Stimulated activated CD8-positive, alpha-beta memory T cell treated with anti-CD3 and anti-CD28 coated beads, Interleukin-12 subunit alpha, Interleukin-12 subunit beta, amount 100 ng/mL, for 24 hours (primary cell): ENCODE measurements around the gene ZNF44.

ENCODE experiments used
- DNase-seq: peaks from one replicate; pipeline ENCODE4 v3.0.0-alpha.2; 2020; ENCODE audit errors: extremely low read depth

Gene ZNF44

GRCh38 chr19:12261554-12261953, 33.1 kb downstream of the ZNF44 start:
- DNase-seq = no peak

- DNase-seq = no peak
Measured at GRCh38 chr19:12260861-12261260, 33.8 kb downstream of the ZNF44 start.

GRCh38 chr19:12260236-12260635, 34.4 kb downstream of the ZNF44 start:
- no peak for DNase-seq

GRCh38 chr19:12255372-12255771, 39.3 kb downstream of the ZNF44 start:
- no peak for DNase-seq

- no peak for DNase-seq
Measured at GRCh38 chr19:12247644-12248222, 47.0 kb downstream of the ZNF44 start.

- no peak for DNase-seq
Measured at GRCh38 chr19:12244370-12244769, 50.3 kb downstream of the ZNF44 start.

GRCh38 chr19:12237143-12237839, 57.4 kb downstream of the ZNF44 start:
- no peak for DNase-seq

DNA sequence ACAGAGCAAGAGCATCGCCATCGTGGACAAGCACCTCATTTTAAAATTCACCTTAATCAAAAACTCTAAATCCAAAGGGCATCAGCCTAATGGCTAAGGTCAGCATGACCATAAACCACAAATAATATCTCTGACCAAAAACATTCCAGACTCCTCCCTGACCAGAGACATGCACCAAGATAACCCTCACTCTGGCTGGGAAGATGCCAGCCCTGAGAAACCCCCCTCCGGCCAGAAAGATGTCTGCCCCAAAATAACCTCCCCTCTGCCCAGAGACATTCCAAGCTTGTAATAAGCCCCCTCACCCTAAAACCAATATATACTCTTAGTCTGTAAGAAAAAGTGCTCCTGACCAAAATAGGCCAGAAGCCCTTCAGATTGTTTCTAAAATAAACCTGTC, 61.7 kb downstream of the ZNF44 start:
- no peak for DNase-seq

- no peak for DNase-seq
Measured at GRCh38 chr19:12230751-12231733, 63.6 kb downstream of the ZNF44 start.

DNA sequence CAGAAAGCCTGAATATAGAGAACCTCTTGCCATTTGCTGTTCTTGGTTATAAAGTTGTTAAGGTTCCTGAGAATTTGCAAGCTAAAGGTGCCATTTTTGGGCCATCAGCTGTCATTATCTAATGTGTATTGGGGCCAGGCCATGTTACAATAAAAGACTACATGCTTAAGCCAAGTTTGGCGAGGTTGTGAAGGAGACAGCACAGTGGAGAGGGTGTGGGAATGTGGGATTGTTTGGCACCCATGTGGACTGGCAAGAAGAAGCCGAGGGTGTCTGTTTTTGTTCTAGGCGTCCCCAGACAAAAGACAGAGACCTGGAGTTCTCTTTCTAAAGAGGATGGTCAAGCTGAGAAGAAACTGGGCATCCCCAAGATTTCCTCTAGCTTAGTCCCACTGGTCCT, 64.7 kb downstream of the ZNF44 start:
- no peak for DNase-seq

GRCh38 chr19:12224676-12225075, 70.0 kb downstream of the ZNF44 start:
- no peak for DNase-seq

DNA sequence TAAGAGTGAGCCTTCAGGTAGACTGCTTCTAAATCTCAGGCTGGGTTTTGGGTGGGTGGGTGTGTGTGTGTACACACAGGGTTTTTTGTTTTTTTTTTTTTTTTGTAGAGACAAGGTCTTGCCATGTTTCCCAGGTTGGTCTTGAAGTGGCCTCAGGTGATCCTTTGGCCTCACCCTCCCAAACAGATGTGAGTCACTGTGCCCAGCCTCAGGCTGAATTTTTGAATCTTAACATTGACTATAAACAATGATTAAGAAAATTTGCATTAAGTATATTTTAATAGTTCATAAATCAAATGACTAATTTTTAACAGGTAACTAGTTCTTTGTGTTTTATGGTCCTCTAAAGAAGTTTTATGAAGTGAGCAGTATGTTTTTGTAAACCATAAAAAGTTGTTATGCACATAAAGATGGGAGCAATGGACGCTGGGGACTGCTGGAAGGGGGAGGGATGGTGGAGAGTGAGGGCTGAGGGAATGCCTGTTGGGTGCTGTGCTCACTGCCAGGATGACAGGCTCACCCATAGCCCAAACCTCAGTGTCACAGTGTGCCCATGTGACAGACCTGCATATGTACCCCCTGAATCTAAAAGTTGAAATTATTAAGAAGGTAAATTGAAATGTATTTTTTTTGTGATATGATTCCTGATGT, 71.6 kb downstream of the ZNF44 start:
- DNase-seq = no peak
